ENCODE measurements around the gene TOR4A.

The TOR4A gene

DNA sequence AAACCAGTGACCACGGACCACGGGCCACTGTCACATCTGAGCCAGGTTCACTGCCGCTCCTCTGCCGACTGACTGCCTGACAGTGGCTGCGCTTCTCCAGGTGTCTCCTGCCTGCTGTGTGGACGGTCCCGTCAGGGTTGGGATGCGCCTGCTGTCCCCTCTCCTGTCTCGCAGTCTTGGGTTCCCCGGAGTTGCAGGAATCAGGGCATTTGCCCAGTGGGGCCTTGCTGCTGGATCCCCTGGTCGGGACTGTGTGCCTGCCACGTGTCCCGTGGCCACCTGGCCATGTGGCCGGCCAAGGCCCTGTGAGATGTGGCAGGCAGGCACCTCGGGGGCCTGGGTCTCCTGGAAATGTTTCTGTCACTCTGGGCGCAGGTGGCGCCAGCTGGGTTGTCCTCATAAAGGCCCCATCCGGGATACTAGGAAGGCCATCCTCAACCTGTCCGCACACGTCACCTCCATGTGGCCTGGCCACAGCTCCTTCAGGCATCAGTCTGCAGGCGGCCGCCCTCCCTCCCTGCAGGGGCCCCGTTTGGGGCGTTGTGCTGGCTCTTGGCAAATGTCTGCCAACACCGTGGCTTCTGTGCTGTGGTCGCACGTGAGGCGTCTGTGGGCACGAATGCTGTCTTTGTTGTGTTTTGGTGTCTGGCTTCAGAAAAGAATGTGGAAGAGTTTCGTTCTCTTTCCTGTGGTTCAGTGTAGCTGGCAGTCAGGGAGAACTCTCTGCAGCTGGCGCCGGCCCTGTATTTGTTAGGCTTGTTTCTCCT, 6.4 kb upstream of the TOR4A start:
- peak; percentile 82 for DNase-seq (ENCODE audit: low read depth, low spot score)

DNA sequence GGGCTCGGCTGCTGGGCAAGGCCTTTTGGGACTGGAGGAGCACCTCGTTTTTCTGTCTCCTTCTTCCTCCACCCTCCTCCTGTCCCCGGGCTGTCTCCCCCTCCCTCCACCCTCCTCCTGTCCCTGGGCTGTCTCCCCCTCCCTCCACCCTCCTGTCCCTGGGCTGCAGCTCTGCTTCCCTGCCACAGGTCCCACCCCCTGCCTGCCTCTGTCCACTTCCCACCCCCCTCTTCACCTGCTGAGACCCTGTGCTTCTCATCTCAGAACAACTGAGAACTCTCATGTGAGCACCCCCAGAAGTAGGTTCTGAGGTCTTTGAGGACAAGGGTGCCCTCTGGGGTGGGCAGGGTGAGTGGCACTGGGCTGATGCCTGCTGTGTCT, 5.8 kb upstream of the TOR4A start:
- no peak for DNase-seq (ENCODE audit: low read depth, low spot score)

DNA sequence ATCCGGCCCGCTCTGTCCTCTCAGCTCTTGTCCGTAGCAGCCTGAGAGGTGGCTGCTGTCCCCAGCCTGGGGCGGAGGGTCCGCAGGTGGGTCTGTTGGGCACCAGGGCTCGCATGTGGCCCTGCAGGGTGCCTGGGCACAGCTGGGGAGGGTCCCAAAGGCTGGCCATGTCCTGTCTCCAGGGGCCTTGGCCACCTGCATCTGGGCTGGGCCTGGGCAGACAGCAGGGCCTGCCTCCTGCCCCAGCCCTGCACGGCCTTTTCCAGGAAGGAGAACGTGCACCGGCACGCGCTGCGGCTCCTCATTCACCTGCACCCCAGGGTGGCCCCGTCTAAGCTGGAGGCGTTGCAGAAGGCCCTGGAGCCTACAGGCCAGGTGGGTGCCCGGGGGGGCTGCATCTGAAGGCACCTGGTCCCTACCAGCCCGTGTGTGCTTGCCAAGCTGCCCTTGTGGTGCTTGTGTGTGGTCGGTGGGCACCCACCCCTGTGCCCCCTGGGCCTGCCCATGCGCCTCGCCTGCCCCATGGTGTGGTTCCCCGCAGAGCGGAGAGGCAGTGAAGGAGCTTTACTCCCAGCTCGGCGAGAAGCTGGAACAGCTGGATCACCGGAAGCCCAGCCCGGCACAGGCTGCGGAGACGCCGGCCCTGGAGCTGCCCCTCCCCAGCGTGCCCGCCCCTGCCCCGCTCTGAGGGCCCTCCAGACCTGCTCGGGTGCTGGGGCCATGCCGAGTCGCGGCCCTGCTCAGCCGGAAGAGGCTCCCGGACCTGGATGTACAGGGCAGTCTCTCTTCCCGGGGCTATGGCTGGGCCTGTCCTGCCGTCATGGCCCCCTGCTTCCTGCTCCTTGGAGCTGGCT, 5.1 kb upstream of the TOR4A start:
- no peak for DNase-seq (ENCODE audit: low read depth, low spot score)

DNA sequence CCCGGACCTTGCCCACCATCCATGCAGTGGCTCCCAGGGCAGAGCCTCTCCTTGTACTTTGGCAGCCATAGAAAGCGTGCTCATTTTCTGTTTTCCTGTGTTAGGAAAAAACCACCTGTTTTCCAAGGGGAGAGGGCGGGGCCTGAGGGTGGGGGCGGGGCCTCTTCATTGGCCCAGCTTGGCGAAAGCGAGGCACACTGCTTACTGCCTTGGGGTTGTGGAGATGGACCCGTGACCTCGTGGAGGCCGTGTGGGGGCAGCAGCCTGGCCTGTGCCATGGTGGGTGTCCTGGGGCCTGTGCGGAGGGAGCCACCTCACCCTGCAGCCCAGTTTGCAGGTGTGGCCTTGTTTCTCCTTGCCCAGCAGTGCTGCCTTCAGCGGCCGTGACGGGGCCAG, 4.4 kb upstream of the TOR4A start:
- no peak for DNase-seq (ENCODE audit: low read depth, low spot score)

DNA sequence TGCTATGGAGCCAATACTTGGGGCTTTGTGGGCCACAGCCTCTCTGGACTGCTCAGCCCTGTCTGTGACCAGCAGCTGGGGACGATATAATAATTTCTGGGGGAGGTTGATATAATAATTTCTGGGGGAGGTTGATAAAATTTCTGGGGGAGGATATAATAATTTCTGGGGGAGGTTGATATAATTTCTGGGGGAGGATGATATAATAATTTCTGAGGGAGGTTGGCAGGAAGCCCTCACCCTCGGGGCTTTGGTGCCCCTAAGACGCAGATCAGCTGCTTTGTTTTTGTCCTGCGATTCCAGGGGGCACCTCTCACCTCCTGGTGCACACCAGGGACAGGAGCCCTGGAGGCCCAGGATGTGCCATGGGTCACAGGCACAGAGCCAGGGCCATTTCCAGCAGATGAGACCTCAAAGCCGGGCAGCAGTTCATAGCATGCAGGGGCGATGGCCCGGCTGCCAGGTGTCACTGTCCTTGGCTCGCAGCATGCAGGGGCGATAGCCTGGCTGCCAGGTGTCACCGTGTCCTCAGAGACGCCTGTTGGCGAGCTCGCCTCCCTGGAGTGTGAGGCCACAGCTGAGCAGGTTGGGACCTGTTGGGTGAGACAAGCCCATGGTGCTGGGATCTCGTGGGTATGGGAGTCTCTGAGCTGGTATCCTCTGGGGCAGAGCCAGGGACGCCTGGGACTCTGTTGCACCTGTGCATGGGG, 3.8 kb upstream of the TOR4A start:
- DNase-seq (ENCODE audit: low read depth, low spot score), result peak; percentile 0

DNA sequence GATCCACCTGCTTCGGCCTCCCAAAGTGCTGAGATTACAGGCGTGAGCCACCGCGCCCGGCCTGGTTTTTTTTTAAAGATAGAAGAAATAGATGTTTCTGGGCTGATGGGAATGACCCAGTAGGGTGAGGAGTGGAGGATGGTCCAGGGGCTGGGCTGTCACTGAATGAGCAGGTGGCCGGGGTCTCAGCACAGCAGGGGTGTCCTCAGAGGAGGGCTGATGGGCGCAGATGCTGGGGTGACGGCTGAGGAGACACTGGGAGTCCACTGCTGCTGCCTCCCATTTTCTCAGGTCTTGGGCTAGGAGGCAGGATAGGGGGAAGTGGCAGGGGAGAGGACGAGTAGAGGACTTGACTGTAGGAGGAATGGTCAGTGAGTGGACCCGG, 2.3 kb upstream of the TOR4A start:
- no peak for DNase-seq (ENCODE audit: low read depth, low spot score)

DNA sequence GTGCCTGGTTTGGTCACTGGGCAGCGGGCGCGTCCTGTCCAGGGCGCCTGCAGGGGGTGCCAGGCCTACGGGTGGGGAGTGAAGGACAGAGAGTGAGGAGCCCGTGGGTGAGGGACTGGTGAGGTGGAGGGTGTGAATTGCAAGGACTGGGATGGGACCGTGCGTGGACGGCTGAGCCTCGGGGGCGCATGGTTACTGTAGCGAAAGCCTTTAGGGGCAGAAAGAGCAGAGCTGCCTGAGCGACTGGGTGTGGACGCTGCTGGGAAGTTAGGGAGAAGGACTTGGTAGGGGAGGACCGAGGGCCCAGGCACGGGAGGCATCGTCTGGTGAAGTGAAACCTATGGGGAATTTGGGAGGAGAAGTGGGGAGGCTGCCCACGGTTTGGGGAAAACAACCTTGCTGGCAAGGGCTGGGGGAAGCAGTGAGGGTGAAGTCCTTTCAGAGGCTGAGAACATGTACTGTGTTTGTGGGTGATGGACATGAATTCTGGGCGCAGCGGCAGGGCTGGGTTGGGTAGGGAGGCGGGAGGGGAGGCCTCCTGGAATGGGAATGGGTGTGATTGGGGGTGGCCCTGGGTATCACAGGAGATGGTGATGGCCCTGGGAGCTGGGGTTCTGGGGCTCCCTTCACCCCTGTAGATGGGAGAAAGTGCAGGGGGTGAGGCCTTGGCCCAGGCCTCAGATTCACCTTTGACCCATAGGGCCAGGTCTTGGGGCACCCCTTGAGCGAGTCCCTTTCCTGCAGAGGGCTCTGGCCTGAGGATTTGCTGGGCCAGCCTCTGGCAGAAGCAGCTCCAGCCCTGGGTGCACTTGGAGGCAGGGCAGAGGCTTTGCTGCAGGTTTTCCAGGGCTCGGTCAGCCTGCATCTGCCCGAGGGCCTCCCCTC, 1.7 kb upstream of the TOR4A start:
- DNase-seq (ENCODE audit: low read depth, low spot score), result no peak

DNA sequence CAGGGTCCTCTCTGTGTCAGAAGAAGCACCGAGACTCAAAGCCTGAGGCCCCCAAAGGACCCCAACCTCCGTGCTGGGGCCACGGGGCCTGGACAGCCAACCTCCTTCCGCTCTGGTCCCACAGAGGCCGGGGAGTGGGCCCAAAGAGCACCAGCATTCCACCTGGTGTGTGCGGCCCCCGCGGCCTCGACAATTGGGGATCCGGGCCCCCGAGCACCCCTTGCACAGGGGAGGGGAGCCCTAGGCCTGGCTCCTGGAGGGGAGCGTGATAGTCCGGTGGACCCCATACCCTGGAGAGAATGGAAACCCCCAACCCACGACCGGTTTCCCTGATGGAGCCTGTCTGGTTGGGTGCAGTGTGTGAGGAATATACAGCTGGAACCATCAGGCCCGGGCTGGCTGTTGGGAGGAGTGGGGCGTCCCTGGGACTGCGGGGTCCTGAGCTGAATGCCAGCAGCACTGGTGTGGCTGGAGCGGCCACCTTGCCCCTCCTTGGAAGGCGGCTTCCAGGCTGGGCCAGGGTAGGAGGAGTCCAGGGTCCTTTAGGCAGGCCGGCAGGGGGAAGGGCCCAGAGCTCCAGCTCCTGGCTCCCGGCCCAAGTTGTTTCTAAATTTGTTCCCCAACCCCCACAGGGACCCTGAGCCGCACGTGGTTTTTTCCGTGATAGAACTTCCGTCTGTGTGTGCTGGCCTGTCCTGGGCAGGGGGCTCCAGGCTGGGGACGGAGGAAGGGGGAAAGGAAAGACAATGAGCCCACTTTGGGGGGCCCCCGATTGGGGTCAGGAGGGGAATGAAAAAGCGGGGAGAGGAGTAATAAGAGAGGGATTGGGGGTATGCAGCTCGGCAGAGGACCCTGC, 825 bp upstream of the TOR4A start:
- DNase-seq (ENCODE audit: low read depth, low spot score), result peak; percentile 68

DNA sequence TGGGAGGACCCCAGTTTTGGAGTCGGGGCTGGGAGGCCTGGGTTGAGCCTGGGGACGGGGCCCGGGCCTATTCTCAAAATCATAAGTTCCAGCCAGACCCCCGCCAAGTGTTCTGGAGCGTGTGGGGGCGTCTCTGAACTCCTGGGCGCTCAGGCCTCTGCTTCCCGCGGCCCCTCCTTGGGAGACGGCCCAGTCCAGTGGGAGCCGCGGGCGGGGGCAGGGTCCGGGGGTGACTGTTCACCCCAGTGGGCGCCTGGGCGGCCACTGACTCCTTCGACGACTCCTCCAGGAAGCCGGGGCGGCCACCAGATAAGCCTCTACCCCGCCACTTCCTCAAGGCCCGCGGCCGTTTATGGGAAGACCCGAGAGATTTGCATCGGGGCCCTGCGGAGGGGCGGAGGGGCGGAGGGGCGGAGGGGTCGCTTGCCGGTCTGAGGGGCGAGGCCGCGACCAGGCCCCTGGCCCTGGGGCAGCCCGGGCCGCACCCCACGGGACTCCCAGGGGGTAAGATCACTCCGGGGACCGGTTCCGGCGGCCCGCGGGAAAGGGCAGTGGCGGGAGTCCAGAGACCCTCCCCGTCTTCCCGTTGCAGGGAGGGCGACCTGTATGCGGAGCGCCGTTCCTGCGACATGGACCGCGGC, 655 bp downstream of the TOR4A start:
- DNase-seq (ENCODE audit: low read depth, low spot score), result peak; percentile 36

DNA sequence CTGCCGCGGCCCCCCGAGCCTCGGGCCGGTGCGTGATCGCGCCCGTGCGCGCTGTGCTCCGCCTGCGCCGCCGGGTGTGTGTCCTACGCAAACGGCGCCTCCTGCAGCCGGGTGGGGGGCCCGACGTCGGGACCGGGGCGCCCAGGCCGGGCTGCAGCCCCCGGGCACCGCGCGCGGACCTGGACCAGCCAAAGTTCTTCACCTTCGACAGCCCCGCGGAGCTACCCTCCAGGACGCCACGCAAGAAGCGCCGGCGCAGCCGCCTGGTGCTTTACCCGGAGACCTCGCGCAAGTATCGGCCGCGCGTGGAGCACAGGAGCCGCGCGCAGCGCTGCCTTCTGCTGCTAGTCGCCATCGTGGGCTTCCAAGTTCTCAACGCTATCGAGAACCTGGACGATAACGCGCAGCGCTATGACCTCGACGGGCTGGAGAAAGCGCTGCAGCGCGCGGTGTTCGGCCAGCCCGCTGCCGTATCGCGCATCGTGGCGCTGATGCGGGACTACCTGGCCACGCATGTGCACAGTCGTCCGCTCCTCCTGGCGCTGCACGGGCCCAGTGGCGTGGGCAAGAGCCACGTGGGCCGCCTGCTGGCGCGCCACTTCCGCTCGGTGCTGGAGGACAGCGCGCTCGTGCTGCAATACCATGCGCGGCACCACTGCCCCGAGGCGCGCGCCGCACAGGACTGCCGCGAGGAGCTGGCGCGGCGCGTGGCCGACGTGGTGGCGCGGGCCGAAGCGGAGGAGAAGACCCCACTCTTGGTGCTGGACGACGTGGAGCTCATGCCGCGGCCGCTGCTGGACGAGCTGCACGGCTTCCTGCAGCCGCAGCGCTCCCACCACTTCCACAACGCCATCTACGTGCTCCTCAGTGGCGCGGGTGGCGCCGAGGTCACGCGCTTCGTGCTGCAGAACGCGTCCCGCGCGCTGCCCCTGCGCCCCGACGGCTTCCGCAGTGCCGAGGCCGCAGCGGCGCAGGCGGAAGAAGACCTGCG, 1.5 kb downstream of the TOR4A start:
- no peak for DNase-seq (ENCODE audit: low read depth, low spot score)

DNA sequence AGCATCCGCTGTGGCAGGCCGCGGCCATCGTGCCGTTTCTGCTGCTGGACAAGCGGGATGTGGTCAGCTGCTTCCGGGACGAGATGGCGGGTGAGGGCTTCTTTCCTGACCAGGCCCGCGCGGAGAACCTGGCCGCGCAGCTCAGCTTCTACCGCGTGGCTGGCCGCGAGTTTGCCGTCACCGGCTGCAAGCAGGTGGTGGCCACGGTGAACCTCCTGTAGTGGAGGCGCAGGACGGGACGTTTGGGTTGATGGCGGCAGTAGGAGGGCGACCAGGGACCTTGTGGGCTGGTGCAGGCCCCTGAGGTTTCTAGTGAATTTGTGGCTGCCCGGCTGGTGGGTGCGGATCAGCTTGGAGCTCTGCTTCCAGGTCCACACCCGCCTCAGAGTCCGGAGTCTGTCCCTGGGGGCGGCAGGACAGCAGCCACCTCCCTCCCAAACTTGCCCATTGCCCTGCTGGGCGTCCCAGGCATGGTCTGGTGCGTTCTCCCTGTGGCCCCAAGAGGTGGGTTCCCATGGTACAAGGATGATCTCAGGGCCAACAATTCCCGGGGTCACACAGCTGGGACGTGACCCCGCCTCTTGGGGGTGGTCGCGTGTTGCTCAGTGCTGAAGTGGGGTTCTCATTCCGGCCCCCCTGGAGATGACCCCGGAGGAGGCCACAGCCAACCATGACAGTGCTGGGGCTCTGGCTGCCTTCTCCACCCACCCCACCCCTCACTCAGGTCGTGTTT, 2.4 kb downstream of the TOR4A start:
- DNase-seq (ENCODE audit: low read depth, low spot score), result no peak

DNA sequence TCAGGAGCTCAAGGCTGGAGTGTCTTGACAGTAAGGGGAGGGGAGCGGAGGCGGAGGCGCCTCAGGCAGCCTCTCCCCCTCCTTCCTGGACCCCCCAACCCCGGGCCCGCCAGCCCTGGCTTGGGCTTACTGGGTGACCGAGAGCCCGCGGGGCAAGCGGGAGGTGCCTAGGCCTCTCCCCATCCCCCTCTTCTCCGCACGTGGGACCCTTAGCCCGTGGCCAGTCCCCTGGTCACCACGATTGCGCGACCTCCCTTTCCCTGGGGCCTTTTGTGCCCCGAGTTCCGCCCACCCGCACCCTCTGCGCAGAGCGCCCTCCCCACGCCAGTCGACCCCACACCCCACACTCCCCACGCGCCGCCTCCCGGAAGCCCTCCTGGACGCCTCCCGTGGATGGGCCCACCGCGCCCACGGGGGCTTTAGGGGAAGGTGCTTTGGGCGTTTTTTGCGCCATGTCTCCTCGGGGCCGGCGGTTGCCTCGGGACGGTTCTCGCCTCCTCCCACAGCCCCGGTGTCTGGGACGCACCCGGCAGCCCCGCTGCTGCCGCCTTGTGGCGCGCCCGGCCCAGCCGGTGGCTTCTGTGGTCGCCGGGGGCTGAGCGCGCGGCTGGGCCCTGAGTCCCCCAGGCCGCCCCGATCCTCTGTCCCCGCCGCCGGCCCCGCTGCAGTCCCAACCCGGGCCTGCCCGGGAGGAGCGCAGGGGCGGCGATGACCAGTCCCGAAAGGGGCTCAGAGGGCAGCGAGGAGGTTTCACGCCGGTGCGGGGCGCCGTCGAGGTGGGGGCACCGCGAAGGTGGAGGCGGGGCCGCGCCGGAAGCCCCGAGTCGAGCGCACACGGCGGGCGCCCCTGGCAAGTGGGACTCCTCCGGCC, 3.2 kb downstream of the TOR4A start:
- peak; percentile 74 for DNase-seq (ENCODE audit: low read depth, low spot score)

DNA sequence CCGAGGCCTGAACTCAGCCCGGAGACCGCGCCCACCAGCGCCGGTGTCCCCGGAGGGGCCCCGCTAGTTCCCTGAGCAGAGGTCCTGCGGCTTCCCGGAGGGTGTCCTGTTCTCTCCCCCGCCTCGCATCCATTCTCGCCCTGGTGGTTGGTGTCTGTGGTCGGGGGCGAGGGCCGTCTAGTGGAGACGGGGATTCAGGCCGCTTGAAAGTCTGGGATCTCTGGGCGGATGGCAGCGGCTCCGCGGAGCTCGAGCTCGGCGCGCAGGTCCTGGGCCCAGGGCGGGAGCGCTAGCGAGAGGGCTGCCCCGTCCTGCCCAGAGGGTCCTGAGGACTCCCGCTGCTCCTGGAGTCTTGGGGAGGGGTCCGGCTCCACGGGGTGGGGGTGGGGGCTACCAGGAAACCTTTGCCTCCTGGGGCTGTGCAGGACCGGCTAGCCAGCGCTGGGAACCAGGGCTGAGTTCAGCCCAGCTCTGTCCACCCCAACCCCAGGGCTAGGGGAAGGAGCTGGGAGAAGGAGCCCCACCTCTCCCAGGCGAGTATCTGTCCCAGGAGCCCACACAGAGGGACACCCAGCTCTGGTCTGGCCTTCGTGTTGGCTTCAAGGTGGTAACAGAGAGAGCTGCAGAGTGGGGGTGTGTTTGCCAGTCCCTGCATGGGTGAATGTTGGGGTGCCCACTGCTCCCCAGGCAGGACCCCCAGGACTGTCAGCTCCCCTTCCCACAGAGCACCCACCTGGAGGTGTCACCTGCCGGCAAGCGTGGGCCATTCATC, 4.0 kb downstream of the TOR4A start:
- no peak for DNase-seq (ENCODE audit: low read depth, low spot score)

DNA sequence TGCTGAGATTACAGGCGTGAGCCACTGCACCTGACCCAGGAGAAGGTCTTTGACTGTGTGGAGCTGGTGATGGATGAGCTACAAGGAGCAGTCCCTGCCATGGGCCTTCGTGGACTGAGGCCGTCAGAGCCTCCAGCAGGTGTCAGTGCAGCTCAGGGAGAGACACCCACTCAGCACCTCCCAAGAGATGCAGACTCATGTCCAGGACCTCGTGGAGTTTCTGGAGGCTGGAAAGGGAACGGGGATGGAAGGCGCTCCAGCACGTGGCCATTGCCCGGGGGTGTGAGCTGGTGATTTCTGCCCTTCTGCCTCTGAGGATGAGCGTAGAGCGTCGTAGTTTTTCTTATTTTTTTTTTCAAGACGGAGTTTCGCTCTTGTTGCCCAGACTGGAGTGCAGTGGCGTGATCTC, 9.5 kb downstream of the TOR4A start:
- peak; percentile 73 for DNase-seq (ENCODE audit: low read depth, low spot score)

DNA sequence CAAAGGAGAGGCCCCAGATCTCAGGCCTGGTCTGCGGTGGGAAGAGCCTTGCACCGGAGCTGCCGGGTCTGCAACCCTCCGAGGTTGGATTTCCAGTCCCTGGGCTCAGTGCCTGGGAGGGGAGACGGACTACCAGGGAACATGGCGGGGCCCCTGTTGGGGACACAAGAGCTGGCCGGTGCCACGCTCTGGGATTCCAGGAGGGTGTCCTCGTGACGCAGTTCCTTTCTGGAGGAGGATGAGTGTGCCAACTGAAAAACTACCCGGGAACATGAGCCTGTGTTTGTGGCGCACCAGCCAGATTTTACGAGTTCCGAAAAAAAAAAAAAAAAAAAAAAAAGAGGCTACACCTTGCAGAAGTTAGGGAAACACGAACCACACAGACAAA, 15.6 kb downstream of the TOR4A start:
- DNase-seq (ENCODE audit: low read depth, low spot score), result no peak

DNA sequence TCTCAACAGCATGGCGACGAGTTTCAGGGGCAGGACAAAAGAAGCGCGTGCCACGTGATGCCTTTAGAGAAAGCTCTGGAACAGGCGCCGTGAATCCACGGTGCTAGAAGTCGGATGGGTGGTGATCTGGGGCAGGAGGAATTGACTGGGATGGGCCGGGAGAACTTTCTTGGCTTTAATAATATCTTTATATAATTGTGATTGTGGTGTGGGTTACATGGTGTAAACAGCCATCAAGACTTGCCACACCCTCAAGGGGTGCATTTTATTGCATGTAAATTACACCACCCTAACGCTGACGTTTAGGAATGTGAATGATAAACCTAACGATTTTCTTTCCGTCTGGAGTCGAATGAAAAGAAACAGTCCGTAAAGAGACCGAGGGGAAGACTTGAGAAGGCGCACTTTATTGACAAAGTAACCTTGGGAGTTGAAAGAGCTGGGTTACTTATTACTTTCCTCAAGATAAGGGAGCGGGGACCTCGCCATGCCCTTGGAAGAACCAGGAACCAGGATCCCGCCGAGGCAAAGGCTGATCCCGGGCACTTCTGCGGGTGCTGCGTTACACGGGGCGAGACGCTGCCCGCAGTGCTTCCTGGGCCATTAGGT, 16.1 kb downstream of the TOR4A start:
- DNase-seq (ENCODE audit: low read depth, low spot score), result no peak
